ENCODE measurements around the gene SETD3. TPM values are rescaled to one million over a fixed set of nuclear protein-coding genes. Genes with fewer than 3 reads are reported as not detected.

SETD3 gene
- total and polyA plus RNA-seq, 2 donors, result 39.0 to 83.6 TPM

GRCh38 chr14:99468081-99468480 lies 12.6 kb downstream of the SETD3 start:
- WGBS, result 59% methylated on average over 4 of the region's 4 CpGs
- Histone ChIP-seq H3K4me3 (ENCODE audit: low read length in 2 of 2) (no peak overlapping the region), H3K9me3 (ENCODE audit: control insufficient read depth in 2 of 2, insufficient read depth in 1 of 2, low read length in 1 of 2) (no peaks in the 10 kb centered on the region), H3K36me3 (ENCODE audit: control insufficient read depth in 2 of 2, insufficient read depth in 2 of 2, low read length in 1 of 2) (peaks cover 11 to 20% of the 10 kb centered on the region in 2 donors), H3K27me3 (ENCODE audit: control insufficient read depth in 2 of 2, insufficient read depth in 1 of 2, low read length in 1 of 2) (no peaks in the 10 kb centered on the region), H3K27ac (ENCODE audit: low read depth in 1 of 2, low read length in 1 of 2) (no peak overlapping the region), H3K4me1 (ENCODE audit: control insufficient read depth in 2 of 2, insufficient read depth in 2 of 2, low read length in 2 of 2) (peaks cover 0 to 4% of the 10 kb centered on the region in 2 donors)
- DNase-seq (ENCODE audit: low read depth in 6 of 9, low spot score in 9 of 9), result no peak

- Histone ChIP-seq H3K27ac (ENCODE audit: low read depth in 1 of 2, low read length in 1 of 2) (no peak overlapping the region), H3K9me3 (ENCODE audit: control insufficient read depth in 2 of 2, insufficient read depth in 1 of 2, low read length in 1 of 2) (no peaks in the 10 kb centered on the region), H3K27me3 (ENCODE audit: control insufficient read depth in 2 of 2, insufficient read depth in 1 of 2, low read length in 1 of 2) (no peaks in the 10 kb centered on the region), H3K36me3 (ENCODE audit: control insufficient read depth in 2 of 2, insufficient read depth in 2 of 2, low read length in 1 of 2) (peaks cover 16 to 25% of the 10 kb centered on the region in 2 donors), H3K4me1 (ENCODE audit: control insufficient read depth in 2 of 2, insufficient read depth in 2 of 2, low read length in 2 of 2) (peaks cover 0 to 4% of the 10 kb centered on the region in 2 donors), H3K4me3 (ENCODE audit: low read length in 2 of 2) (no peak overlapping the region)
- WGBS, result 92% methylated on average over 9 of the region's 9 CpGs
- DNase-seq (ENCODE audit: low read depth in 6 of 9, low spot score in 9 of 9), result no peak
These were observed 13.2 kb downstream of the SETD3 start for GRCh38 chr14:99467336-99468078.

GRCh38 chr14:99466758-99467157 lies 13.9 kb downstream of the SETD3 start:
- WGBS, result 96% methylated on average over 3 of the region's 3 CpGs
- Histone ChIP-seq H3K4me1 (ENCODE audit: control insufficient read depth in 2 of 2, insufficient read depth in 2 of 2, low read length in 2 of 2) (peaks cover 0 to 4% of the 10 kb centered on the region in 2 donors), H3K36me3 (ENCODE audit: control insufficient read depth in 2 of 2, insufficient read depth in 2 of 2, low read length in 1 of 2) (peaks cover 21 to 30% of the 10 kb centered on the region in 2 donors), H3K9me3 (ENCODE audit: control insufficient read depth in 2 of 2, insufficient read depth in 1 of 2, low read length in 1 of 2) (no peaks in the 10 kb centered on the region), H3K27ac (ENCODE audit: low read depth in 1 of 2, low read length in 1 of 2) (no peak overlapping the region), H3K4me3 (ENCODE audit: low read length in 2 of 2) (no peak overlapping the region), H3K27me3 (ENCODE audit: control insufficient read depth in 2 of 2, insufficient read depth in 1 of 2, low read length in 1 of 2) (no peaks in the 10 kb centered on the region)
- no peak for DNase-seq (ENCODE audit: low read depth in 6 of 9, low spot score in 9 of 9)

GRCh38 chr14:99465288-99465687 lies 15.4 kb downstream of the SETD3 start:
- Histone ChIP-seq H3K36me3 (ENCODE audit: control insufficient read depth in 2 of 2, insufficient read depth in 2 of 2, low read length in 1 of 2) (peaks cover 28 to 40% of the 10 kb centered on the region in 2 donors), H3K4me3 (ENCODE audit: low read length in 2 of 2) (no peak overlapping the region), H3K9me3 (ENCODE audit: control insufficient read depth in 2 of 2, insufficient read depth in 1 of 2, low read length in 1 of 2) (no peaks in the 10 kb centered on the region), H3K27ac (ENCODE audit: low read depth in 1 of 2, low read length in 1 of 2) (no peak overlapping the region), H3K4me1 (ENCODE audit: control insufficient read depth in 2 of 2, insufficient read depth in 2 of 2, low read length in 2 of 2) (peaks cover 0 to 4% of the 10 kb centered on the region in 2 donors), H3K27me3 (ENCODE audit: control insufficient read depth in 2 of 2, insufficient read depth in 1 of 2, low read length in 1 of 2) (no peaks in the 10 kb centered on the region)
- 98% methylated on average over 9 of the region's 9 CpGs for WGBS
- DNase-seq (ENCODE audit: low read depth in 6 of 9, low spot score in 9 of 9), result no peak

- Histone ChIP-seq H3K36me3 (ENCODE audit: control insufficient read depth in 2 of 2, insufficient read depth in 2 of 2, low read length in 1 of 2) (peaks cover 30 to 47% of the 10 kb centered on the region in 2 donors), H3K4me1 (ENCODE audit: control insufficient read depth in 2 of 2, insufficient read depth in 2 of 2, low read length in 2 of 2) (peaks cover 0 to 4% of the 10 kb centered on the region in 2 donors), H3K27me3 (ENCODE audit: control insufficient read depth in 2 of 2, insufficient read depth in 1 of 2, low read length in 1 of 2) (no peaks in the 10 kb centered on the region), H3K9me3 (ENCODE audit: control insufficient read depth in 2 of 2, insufficient read depth in 1 of 2, low read length in 1 of 2) (no peaks in the 10 kb centered on the region), H3K27ac (ENCODE audit: low read depth in 1 of 2, low read length in 1 of 2) (no peak overlapping the region), H3K4me3 (ENCODE audit: low read length in 2 of 2) (no peak overlapping the region)
- 98% methylated on average over 4 of the region's 4 CpGs for WGBS
- no peak for DNase-seq (ENCODE audit: low read depth in 6 of 9, low spot score in 9 of 9)
These were observed 16.7 kb downstream of the SETD3 start for GRCh38 chr14:99463974-99464373.

GRCh38 chr14:99462210-99462609 lies 18.4 kb downstream of the SETD3 start:
- H3K27ac ChIP-seq (ENCODE audit: low read depth in 1 of 2, low read length in 1 of 2), result no peak overlapping the region
- H3K36me3 ChIP-seq (ENCODE audit: control insufficient read depth in 2 of 2, insufficient read depth in 2 of 2, low read length in 1 of 2), result peaks cover 37 to 58% of the 10 kb centered on the region in 2 donors
- 75% methylated on average over 6 of the region's 6 CpGs for WGBS
- no peaks in the 10 kb centered on the region for H3K4me1 ChIP-seq (ENCODE audit: control insufficient read depth in 2 of 2, insufficient read depth in 2 of 2, low read length in 2 of 2)
- H3K27me3 ChIP-seq (ENCODE audit: control insufficient read depth in 2 of 2, insufficient read depth in 1 of 2, low read length in 1 of 2), result no peaks in the 10 kb centered on the region
- DNase-seq (ENCODE audit: low read depth in 6 of 9, low spot score in 9 of 9), result no peak
- H3K9me3 ChIP-seq (ENCODE audit: control insufficient read depth in 2 of 2, insufficient read depth in 1 of 2, low read length in 1 of 2), result no peaks in the 10 kb centered on the region
- H3K4me3 ChIP-seq (ENCODE audit: low read length in 2 of 2), result no peak overlapping the region

GRCh38 chr14:99461411-99462085 lies 19.1 kb downstream of the SETD3 start:
- no peak overlapping the region for H3K27ac ChIP-seq (ENCODE audit: low read depth in 1 of 2, low read length in 1 of 2)
- DNase-seq (ENCODE audit: low read depth in 6 of 9, low spot score in 9 of 9), result no peak
- WGBS, result 98% methylated on average over 5 of the region's 5 CpGs

GRCh38 chr14:99460793-99461192 lies 19.9 kb downstream of the SETD3 start:
- H3K27me3 ChIP-seq (ENCODE audit: control insufficient read depth in 2 of 2, insufficient read depth in 1 of 2, low read length in 1 of 2), result no peaks in the 10 kb centered on the region
- H3K36me3 ChIP-seq (ENCODE audit: control insufficient read depth in 2 of 2, insufficient read depth in 2 of 2, low read length in 1 of 2), result peaks cover 37 to 67% of the 10 kb centered on the region in 2 donors
- H3K4me1 ChIP-seq (ENCODE audit: control insufficient read depth in 2 of 2, insufficient read depth in 2 of 2, low read length in 2 of 2), result no peaks in the 10 kb centered on the region
- WGBS, result 98% methylated on average over 3 of the region's 3 CpGs
- no peak for DNase-seq (ENCODE audit: low read depth in 6 of 9, low spot score in 9 of 9)
- H3K9me3 ChIP-seq (ENCODE audit: control insufficient read depth in 2 of 2, insufficient read depth in 1 of 2, low read length in 1 of 2), result no peaks in the 10 kb centered on the region
- no peak overlapping the region for H3K4me3 ChIP-seq (ENCODE audit: low read length in 2 of 2)
- no peak overlapping the region for H3K27ac ChIP-seq (ENCODE audit: low read depth in 1 of 2, low read length in 1 of 2)

More at GRCh38 chr14:99461411-99462085, 19.1 kb downstream of the SETD3 start:
- H3K4me1 ChIP-seq (ENCODE audit: control insufficient read depth in 2 of 2, insufficient read depth in 2 of 2, low read length in 2 of 2), result no peaks in the 10 kb centered on the region
- H3K27me3 ChIP-seq (ENCODE audit: control insufficient read depth in 2 of 2, insufficient read depth in 1 of 2, low read length in 1 of 2), result no peaks in the 10 kb centered on the region
- H3K36me3 ChIP-seq (ENCODE audit: control insufficient read depth in 2 of 2, insufficient read depth in 2 of 2, low read length in 1 of 2), result peaks cover 37 to 63% of the 10 kb centered on the region in 2 donors
- H3K9me3 ChIP-seq (ENCODE audit: control insufficient read depth in 2 of 2, insufficient read depth in 1 of 2, low read length in 1 of 2), result no peaks in the 10 kb centered on the region
- no peak overlapping the region for H3K4me3 ChIP-seq (ENCODE audit: low read length in 2 of 2)

GRCh38 chr14:99459481-99460100 lies 21.1 kb downstream of the SETD3 start:
- Histone ChIP-seq H3K36me3 (ENCODE audit: control insufficient read depth in 2 of 2, insufficient read depth in 2 of 2, low read length in 1 of 2) (peaks cover 30 to 67% of the 10 kb centered on the region in 2 donors), H3K4me3 (ENCODE audit: low read length in 2 of 2) (no peak overlapping the region), H3K4me1 (ENCODE audit: control insufficient read depth in 2 of 2, insufficient read depth in 2 of 2, low read length in 2 of 2) (no peaks in the 10 kb centered on the region), H3K27ac (ENCODE audit: low read depth in 1 of 2, low read length in 1 of 2) (no peak overlapping the region), H3K9me3 (ENCODE audit: control insufficient read depth in 2 of 2, insufficient read depth in 1 of 2, low read length in 1 of 2) (no peaks in the 10 kb centered on the region), H3K27me3 (ENCODE audit: control insufficient read depth in 2 of 2, insufficient read depth in 1 of 2, low read length in 1 of 2) (no peaks in the 10 kb centered on the region)
- DNase-seq (ENCODE audit: low read depth in 6 of 9, low spot score in 9 of 9), result no peak
- WGBS, result 98% methylated on average over 5 of the region's 5 CpGs
